ENCODE results near the gene WBP1L.

DNA sequence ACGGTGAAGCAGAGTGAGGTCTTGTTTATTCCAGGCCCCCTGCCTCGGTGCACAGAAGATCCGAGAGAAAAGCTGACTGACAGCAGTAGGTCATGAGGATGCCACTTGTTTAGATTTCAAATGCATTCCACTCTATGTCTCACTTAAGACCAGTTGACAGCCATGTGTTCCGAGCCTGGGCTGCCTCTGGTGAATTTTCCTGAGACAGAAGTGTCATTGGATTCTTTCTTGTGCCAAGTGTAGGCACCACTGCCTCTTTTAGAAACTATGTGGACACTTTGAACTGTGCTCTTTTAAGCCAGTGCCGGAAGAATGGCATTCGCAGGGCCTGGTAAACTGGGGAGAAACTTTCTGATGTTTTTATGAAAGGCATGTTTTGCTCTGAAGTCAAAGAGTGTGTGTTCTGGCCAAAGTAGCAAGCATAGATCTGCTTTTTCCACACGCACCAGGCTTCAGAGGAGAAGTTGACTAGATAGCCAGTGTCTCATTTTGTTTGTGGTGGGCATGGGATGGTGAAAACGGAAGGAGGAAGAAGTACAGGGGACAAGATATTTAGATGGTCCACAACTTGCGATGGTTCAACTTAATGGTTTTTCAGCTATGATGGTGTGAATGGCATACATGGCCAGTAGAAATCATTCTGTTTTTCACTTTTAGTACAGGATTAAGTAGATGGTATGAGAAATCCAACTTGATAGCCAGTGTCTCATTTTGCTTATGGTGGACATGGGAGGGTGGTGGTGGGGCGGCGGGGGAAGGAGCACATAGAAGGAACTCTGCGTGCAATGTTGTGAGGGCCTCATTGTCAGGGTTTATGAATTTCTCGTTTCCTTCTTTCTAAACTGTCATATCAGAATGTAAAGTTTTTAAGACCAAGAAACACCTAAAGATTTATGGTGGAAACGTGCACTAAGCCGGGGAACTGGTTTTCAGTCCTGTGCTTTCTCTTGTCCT is 52.0 kb downstream of the WBP1L start:
- TF ChIP-seq CTCF (conservative IDR thresholded peaks at IDR 0.05; ENCODE audit: low read depth in 2 of 2) (no peak), EZH2 (IDR thresholded peaks at IDR 0.05; ENCODE audit: low read depth, unreplicated experiment) (no peak), ETS1 (IDR thresholded peaks at IDR 0.05) (no peak), JUNB (IDR thresholded peaks at IDR 0.05; ENCODE audit: unreplicated experiment) (no peak), EZH2phosphoT487 (IDR thresholded peaks at IDR 0.05; ENCODE audit: unreplicated experiment) (no peak), POLR2AphosphoS5 (IDR thresholded peaks at IDR 0.05; ENCODE audit: low read depth) (no peak), CREB1 (CRISPR knock-in tag; IDR thresholded peaks at IDR 0.05; ENCODE audit: low read depth) (no peak), ZNF114 (CRISPR knock-in tag; IDR thresholded peaks at IDR 0.05) (no peak), ZNF331 (CRISPR knock-in tag; IDR thresholded peaks at IDR 0.05; ENCODE audit: low read depth) (no peak)
- TF ChIP-seq, protein P1, sequence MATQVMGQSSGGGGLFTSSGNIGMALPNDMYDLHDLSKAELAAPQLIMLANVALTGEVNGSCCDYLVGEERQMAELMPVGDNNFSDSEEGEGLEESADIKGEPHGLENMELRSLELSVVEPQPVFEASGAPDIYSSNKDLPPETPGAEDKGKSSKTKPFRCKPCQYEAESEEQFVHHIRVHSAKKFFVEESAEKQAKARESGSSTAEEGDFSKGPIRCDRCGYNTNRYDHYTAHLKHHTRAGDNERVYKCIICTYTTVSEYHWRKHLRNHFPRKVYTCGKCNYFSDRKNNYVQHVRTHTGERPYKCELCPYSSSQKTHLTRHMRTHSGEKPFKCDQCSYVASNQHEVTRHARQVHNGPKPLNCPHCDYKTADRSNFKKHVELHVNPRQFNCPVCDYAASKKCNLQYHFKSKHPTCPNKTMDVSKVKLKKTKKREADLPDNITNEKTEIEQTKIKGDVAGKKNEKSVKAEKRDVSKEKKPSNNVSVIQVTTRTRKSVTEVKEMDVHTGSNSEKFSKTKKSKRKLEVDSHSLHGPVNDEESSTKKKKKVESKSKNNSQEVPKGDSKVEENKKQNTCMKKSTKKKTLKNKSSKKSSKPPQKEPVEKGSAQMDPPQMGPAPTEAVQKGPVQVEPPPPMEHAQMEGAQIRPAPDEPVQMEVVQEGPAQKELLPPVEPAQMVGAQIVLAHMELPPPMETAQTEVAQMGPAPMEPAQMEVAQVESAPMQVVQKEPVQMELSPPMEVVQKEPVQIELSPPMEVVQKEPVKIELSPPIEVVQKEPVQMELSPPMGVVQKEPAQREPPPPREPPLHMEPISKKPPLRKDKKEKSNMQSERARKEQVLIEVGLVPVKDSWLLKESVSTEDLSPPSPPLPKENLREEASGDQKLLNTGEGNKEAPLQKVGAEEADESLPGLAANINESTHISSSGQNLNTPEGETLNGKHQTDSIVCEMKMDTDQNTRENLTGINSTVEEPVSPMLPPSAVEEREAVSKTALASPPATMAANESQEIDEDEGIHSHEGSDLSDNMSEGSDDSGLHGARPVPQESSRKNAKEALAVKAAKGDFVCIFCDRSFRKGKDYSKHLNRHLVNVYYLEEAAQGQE (IDR thresholded peaks at IDR 0.05; ENCODE audit: unreplicated experiment), result no peak
- TF ChIP-seq, protein P2, sequence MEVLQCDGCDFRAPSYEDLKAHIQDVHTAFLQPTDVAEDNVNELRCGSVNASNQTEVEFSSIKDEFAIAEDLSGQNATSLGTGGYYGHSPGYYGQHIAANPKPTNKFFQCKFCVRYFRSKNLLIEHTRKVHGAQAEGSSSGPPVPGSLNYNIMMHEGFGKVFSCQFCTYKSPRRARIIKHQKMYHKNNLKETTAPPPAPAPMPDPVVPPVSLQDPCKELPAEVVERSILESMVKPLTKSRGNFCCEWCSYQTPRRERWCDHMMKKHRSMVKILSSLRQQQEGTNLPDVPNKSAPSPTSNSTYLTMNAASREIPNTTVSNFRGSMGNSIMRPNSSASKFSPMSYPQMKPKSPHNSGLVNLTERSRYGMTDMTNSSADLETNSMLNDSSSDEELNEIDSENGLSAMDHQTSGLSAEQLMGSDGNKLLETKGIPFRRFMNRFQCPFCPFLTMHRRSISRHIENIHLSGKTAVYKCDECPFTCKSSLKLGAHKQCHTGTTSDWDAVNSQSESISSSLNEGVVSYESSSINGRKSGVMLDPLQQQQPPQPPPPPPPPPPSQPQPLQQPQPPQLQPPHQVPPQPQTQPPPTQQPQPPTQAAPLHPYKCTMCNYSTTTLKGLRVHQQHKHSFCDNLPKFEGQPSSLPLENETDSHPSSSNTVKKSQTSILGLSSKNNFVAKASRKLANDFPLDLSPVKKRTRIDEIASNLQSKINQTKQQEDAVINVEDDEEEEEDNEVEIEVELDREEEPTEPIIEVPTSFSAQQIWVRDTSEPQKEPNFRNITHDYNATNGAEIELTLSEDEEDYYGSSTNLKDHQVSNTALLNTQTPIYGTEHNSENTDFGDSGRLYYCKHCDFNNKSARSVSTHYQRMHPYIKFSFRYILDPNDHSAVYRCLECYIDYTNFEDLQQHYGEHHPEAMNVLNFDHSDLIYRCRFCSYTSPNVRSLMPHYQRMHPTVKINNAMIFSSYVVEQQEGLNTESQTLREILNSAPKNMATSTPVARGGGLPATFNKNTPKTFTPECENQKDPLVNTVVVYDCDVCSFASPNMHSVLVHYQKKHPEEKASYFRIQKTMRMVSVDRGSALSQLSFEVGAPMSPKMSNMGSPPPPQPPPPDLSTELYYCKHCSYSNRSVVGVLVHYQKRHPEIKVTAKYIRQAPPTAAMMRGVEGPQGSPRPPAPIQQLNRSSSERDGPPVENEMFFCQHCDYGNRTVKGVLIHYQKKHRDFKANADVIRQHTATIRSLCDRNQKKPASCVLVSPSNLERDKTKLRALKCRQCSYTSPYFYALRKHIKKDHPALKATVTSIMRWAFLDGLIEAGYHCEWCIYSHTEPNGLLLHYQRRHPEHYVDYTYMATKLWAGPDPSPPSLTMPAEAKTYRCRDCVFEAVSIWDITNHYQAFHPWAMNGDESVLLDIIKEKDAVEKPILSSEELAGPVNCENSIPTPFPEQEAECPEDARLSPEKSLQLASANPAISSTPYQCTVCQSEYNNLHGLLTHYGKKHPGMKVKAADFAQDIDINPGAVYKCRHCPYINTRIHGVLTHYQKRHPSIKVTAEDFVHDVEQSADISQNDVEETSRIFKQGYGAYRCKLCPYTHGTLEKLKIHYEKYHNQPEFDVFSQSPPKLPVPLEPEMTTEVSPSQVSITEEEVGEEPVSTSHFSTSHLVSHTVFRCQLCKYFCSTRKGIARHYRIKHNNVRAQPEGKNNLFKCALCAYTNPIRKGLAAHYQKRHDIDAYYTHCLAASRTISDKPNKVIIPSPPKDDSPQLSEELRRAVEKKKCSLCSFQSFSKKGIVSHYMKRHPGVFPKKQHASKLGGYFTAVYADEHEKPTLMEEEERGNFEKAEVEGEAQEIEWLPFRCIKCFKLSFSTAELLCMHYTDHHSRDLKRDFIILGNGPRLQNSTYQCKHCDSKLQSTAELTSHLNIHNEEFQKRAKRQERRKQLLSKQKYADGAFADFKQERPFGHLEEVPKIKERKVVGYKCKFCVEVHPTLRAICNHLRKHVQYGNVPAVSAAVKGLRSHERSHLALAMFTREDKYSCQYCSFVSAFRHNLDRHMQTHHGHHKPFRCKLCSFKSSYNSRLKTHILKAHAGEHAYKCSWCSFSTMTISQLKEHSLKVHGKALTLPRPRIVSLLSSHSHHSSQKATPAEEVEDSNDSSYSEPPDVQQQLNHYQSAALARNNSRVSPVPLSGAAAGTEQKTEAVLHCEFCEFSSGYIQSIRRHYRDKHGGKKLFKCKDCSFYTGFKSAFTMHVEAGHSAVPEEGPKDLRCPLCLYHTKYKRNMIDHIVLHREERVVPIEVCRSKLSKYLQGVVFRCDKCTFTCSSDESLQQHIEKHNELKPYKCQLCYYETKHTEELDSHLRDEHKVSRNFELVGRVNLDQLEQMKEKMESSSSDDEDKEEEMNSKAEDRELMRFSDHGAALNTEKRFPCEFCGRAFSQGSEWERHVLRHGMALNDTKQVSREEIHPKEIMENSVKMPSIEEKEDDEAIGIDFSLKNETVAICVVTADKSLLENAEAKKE (CRISPR knock-in tag; IDR thresholded peaks at IDR 0.05), result no peak
